Heart left ventricle (tissue), 16 donors: ENCODE results near the gene CNTN4. TPM values are rescaled to one million over a fixed set of nuclear protein-coding genes. Genes with fewer than 3 reads are reported as not detected.
A peak's percentile ranks its signal among the peaks of the same experiment; 100 is the strongest.
"Not testable (repeated sequence)": the region's sequence is repeated elsewhere in the genome, so short reads cannot be mapped to it uniquely, and the experiment has no call there.

Experiments used
- ATAC-seq, 4 donors: fragments of 200-7000 bp; cut with Tn5 transposase; one replicate each; pipeline ENCODE4 v1.9.1; 2020 to 2022; ENCODE audit warnings: moderate library complexity in 4 of 4, mild to moderate bottlenecking in 3 of 4, moderate number of reproducible peaks in 1 of 4
- DNase-seq, 5 donors: peaks; one replicate each; pipeline ENCODE4 v3.0.0-alpha.2; 2020
- H3K27ac ChIP-seq, 12 donors: fragments of 200-600 bp; sonication (generic) in 4 of 12; one replicate each; pipeline versions ENCODE4 v1.5.0 to v1.8.0; 2016 to 2022; ENCODE audit warnings: mild to moderate bottlenecking in 2 of 12
- H3K27me3 ChIP-seq, 9 donors: fragments of 200-600 bp; sonication (generic) in 2 of 9; one replicate each; pipeline versions ENCODE4 v1.5.1 to v1.8.0; 2016 to 2022; ENCODE audit warnings: mild to moderate bottlenecking in 3 of 9
- H3K36me3 ChIP-seq, 9 donors: fragments of 200-600 bp; sonication (generic) in 2 of 9; one replicate each; pipeline versions ENCODE4 v1.5.0 to v1.8.0; 2018 to 2022; ENCODE audit warnings: mild to moderate bottlenecking in 2 of 9
- H3K4me1 ChIP-seq, 12 donors: fragments of 200-600 bp; sonication (generic) in 4 of 12; one replicate each; pipeline versions ENCODE4 v1.5.0 to v1.8.0; 2016 to 2022; ENCODE audit warnings: mild to moderate bottlenecking in 3 of 12
- H3K4me3 ChIP-seq, 12 donors: fragments of 200-600 bp; sonication (generic) in 4 of 12; one replicate each; pipeline versions ENCODE4 v1.5.0 to v1.8.0; 2017 to 2022; ENCODE audit warnings: mild to moderate bottlenecking in 9 of 12, moderate library complexity in 4 of 12
- H3K9me3 ChIP-seq, 12 donors: fragments of 200-600 bp; sonication (generic) in 4 of 12; one replicate each; pipeline versions ENCODE4 v1.5.0 to v1.8.0; 2016 to 2022; ENCODE audit warnings: mild to moderate bottlenecking in 1 of 12
- CTCF ChIP-seq, 12 donors: fragments of 200-600 bp; sonication (generic) in 4 of 12; IDR thresholded peaks; one replicate each; pipeline versions ENCODE4 v1.5.0 to v1.8.0; 2018 to 2022; ENCODE audit warnings: antibody characterized with exemption in 12 of 12, mild to moderate bottlenecking in 5 of 12
- POLR2A ChIP-seq, 2 donors: fragments of 450-650 bp; IDR thresholded peaks; one replicate each; pipeline ENCODE4 v1.6.1; 2017; ENCODE audit warnings: antibody characterized with exemption in 2 of 2, mild to moderate bottlenecking in 2 of 2, moderate library complexity in 2 of 2
- WGBS, 4 donors: extraction: QIAGEN DNeasy Blood & Tissue Kit in 2 of 4; methylation state at CpG; one replicate each; pipeline versions ENCODE4 v1.1.5 to v1.1.7; 2013 to 2018; 5-methylcytosine and 5-hydroxymethylcytosine counted together
- intact Hi-C, 10 donors: fragments of 100-400 bp; cut with DNase I; formaldehyde crosslinking; loops; one replicate each; pipeline versions ENCODE4 v1.11.1 to v1.14.2; 2022
- polyA plus RNA-seq, 2 donors: library from polyadenylated mRNA; stranded (reverse); fragments of 200-250 nt; gene quantifications; one replicate each; pipeline ENCODE4 v1.2.3, GENCODE V29; 2013
- total RNA-seq, 9 donors: library from RNA; depleted of rRNA in 2 of 9; stranded (reverse); fragments of >200 nt in 2 of 9; fragmentation: NEBNext Ultra II Directional in 3 of 9; extraction: Animal tissue kit (Norgen Biotek cat#: 25700) in 3 of 9; gene quantifications; one replicate each; pipeline versions ENCODE4 v1.1.0 to v1.2.4, GENCODE V29; 2016 to 2023
- donor health status: ischemic (EF 13 %, LVEDD 7.1; RV severe dilation, severe dysfunction).
- donor health status: healthy with polysubstance abuse.
- donor health status: DM: no; HTN: yes; CAD: no.
- donor health status: DM: no; HTN: no; CAD: no.
- donor health status: ischemic (EF 25% LVEDD 6.9; RV normal size, moderate dysfunction).
- donor health status: ischemic (EF 25% LVEDD 5.7; RV mildly dilated, moderate dysfunction).
- donor health status: healthy.
- donor health status: DM: yes; HTN: yes; CAD: no.
- donor health status: ischemic (EF 35%, LVEDD 5.7; RV mildly dilated, moderate dysfunction).
- donor health status: nonischemic (EF 11% LVEDD 7.7; RV severe dilation, severe dysfunction).
- donor health status: DM: yes; HTN: yes; CAD: no.
- donor health status: PGD.
- donor health status: ischemic (EF 29% LVEDD 5.4; RV normal size, mild dysfunction).
- donor health status: nonischemic (EF 23%, LVEDD 6.1; RV moderate dilation, normal function).

CNTN4 gene
- total and polyA plus RNA-seq, 11 donors = 0.30 to 6.7 (median 1.2) TPM

GRCh38 chr3:2992534-2992933, 893.9 kb downstream of the CNTN4 start:
- WGBS, 4 donors = 34 to 52% (median 46%) methylated on average over 2 of the region's 2 CpGs
- TF ChIP-seq CTCF (IDR thresholded peaks at IDR 0.05) (no peak), POLR2A (IDR thresholded peaks at IDR 0.05) (no peak)
- ATAC-seq (peak; percentile 43 to 96 (median 86)), DNase-seq (no peak)
- Histone ChIP-seq H3K27me3 (no peaks in the 10 kb centered on the region), H3K4me3 (no peak overlapping the region), H3K4me1 (peaks cover 0 to 9% (median 0%) of the 10 kb centered on the region in 12 donors), H3K27ac (no peak overlapping the region), H3K9me3 (no peaks in the 10 kb centered on the region), H3K36me3 (no peaks in the 10 kb centered on the region)
- intact Hi-C loops = no loop called here

DNA sequence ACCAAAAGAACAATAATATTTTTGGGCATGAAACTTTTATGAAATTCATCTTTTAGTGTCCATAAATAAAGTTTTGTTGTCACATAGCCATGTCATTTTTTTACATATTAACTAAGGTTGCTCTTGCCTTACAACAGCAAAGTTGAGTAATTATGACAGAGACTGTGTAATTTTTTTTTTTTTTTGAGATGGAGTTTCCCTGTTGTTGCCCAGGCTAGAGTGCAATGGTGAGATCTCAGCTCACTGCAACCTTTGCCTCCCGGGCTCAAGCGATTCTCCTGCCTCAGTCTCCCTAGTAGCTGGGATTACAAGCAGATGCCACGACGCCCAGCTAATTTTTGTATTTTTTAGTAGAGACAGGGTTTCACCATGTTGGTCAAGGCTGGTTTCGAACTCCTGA, 894.5 kb downstream of the CNTN4 start:
- H3K9me3 ChIP-seq, H3K4me1 ChIP-seq, intact Hi-C loops, ATAC-seq, H3K4me3 ChIP-seq, H3K36me3 ChIP-seq, H3K27me3 ChIP-seq, DNase-seq, H3K27ac ChIP-seq: not testable (repeated sequence)
- WGBS, 4 donors = 89 to 97% (median 94%) methylated on average over 5 of the region's 5 CpGs

DNA sequence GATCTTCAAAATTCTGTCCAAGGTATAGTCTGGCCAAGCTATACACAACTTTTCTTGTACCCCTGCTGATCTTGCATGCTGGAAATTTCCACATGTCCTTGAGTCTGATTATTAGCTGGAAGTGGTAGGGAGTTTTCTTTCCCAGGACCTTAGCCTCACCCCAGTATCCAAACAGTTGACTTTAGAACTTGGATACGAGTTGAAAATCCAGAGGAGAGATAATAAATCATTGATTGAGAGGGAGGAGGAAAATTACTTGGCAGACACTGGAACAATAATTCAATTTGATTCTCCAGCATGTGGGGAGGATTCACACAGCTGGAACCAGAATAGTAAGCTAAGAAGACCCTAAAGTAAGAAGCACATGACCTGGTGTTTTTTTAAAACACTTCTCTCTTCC, 895.1 kb downstream of the CNTN4 start:
- Histone ChIP-seq H3K9me3 (no peaks in the 10 kb centered on the region), H3K27ac (no peak overlapping the region), H3K27me3 (no peaks in the 10 kb centered on the region), H3K4me1 (peaks cover 0 to 9% (median 0%) of the 10 kb centered on the region in 12 donors), H3K4me3 (no peak overlapping the region), H3K36me3 (no peaks in the 10 kb centered on the region)
- no peak for DNase-seq
- 18 to 39% (median 27%) methylated on average over 1 of the region's 1 CpG for WGBS, 4 donors
- TF ChIP-seq POLR2A (IDR thresholded peaks at IDR 0.05) = no peak
- no peak for TF ChIP-seq CTCF (IDR thresholded peaks at IDR 0.05)
- intact Hi-C loops = no loop called here
- no peak for ATAC-seq

- WGBS, 4 donors = 84 to 90% (median 85%) methylated on average over 5 of the region's 5 CpGs
- DNase-seq (no peak), ATAC-seq (no peak)
- Histone ChIP-seq H3K27me3 (no peaks in the 10 kb centered on the region), H3K27ac (no peak overlapping the region), H3K9me3 (no peaks in the 10 kb centered on the region), H3K36me3 (no peaks in the 10 kb centered on the region), H3K4me3 (no peak overlapping the region), H3K4me1 (peaks cover 0 to 9% (median 0%) of the 10 kb centered on the region in 12 donors)
- intact Hi-C loops = no loop called here
- TF ChIP-seq POLR2A (IDR thresholded peaks at IDR 0.05) (no peak), CTCF (IDR thresholded peaks at IDR 0.05) (no peak)
Measured at GRCh38 chr3:2995195-2995594, 896.5 kb downstream of the CNTN4 start.

- no peak for DNase-seq
Measured at GRCh38 chr3:3005146-3005744, 906.6 kb downstream of the CNTN4 start.

More at GRCh38 chr3:3005146-3005744, 906.6 kb downstream of the CNTN4 start:
- Histone ChIP-seq H3K27me3 (no peaks in the 10 kb centered on the region), H3K36me3 (no peaks in the 10 kb centered on the region), H3K9me3 (no peaks in the 10 kb centered on the region), H3K4me1 (no peaks in the 10 kb centered on the region), H3K27ac (no peak overlapping the region), H3K4me3 (no peak overlapping the region)
- WGBS, 4 donors = 81 to 84% (median 82%) methylated on average over 7 of the region's 7 CpGs
- no peak for ATAC-seq
- TF ChIP-seq CTCF (IDR thresholded peaks at IDR 0.05) (no peak), POLR2A (IDR thresholded peaks at IDR 0.05) (no peak)
- intact Hi-C loops = no loop called here
